SK-N-SH (cell line): ENCODE data around the gene G6PC1. TPM values are rescaled to one million over a fixed set of nuclear protein-coding genes. Genes with fewer than 3 reads are reported as not detected.
"Not testable (repeated sequence)": the region's sequence is repeated elsewhere in the genome, so short reads cannot be mapped to it uniquely, and the experiment has no call there.

ENCODE experiments used
- CTCF ChIA-PET: fragments of 300-600, 350-600 bp; formaldehyde crosslinking; extraction: SDS; loops from one replicate; lab custom pipeline; 2021; lab: Yijun Ruan, JAX
- POLR2A ChIA-PET: fragments of 350-600 bp; sonication (Branson Sonifier 250); formaldehyde crosslinking; extraction: SDS; loops from one replicate; lab custom pipeline; 2020; ENCODE audit warnings: antibody characterized with exemption, inconsistent platforms; lab: Yijun Ruan, JAX
- DNase-seq: peaks from one replicate; pipeline ENCODE4 v3.0.0; 2012
- H2AFZ ChIP-seq: fragments of 200-600 bp; sonication (generic); 2 replicates; pipeline ENCODE4 v1.8.1; 2016; ENCODE audit warnings: antibody characterized with exemption, mild to moderate bottlenecking, low read depth
- H3F3A ChIP-seq: fragments of 200-600 bp; sonication (generic); replicated peaks from 2 replicates; pipeline ENCODE3; 2016; ENCODE audit warnings: antibody characterized with exemption, mild to moderate bottlenecking; ENCODE audit not compliant: insufficient read depth
- H3K27ac ChIP-seq, 2 experiments: fragments of 200-500 bp in 1 of 2; fragments of 200-600 bp in 1 of 2; sonication (Bioruptor generic) in 1 of 2; sonication (generic), shearing (Covaris generic) in 1 of 2; 2 replicates each; pipeline versions ENCODE4 v1.5.1 to v1.6.1; 2014 to 2016; ENCODE audit warnings: low read depth in 2 of 2, inconsistent platforms in 1 of 2, low read length in 1 of 2, mild to moderate bottlenecking in 1 of 2, mixed read lengths in 1 of 2
- H3K27me3 ChIP-seq: fragments of 200-600 bp; sonication (generic), shearing (Covaris generic); 2 replicates; pipeline ENCODE4 v1.6.1; 2016; ENCODE audit warnings: mixed run types; ENCODE audit not compliant: insufficient read depth
- H3K36me3 ChIP-seq, 2 experiments: fragments of 200-500 bp in 1 of 2; fragments of 200-600 bp in 1 of 2; sonication (Bioruptor generic) in 1 of 2; sonication (generic) in 1 of 2; replicated peaks in 1 of 2; 2 replicates each; pipeline versions ENCODE3 to v1.5.1; 2014 to 2016; ENCODE audit warnings: low read length in 1 of 2, mild to moderate bottlenecking in 1 of 2; ENCODE audit not compliant: insufficient read depth in 2 of 2, control insufficient read depth in 1 of 2
- H3K4me1 ChIP-seq, 2 experiments: fragments of 200-500 bp in 1 of 2; fragments of 200-600 bp in 1 of 2; sonication (Bioruptor generic) in 1 of 2; sonication (generic), shearing (Covaris generic) in 1 of 2; 2 replicates each; pipeline versions ENCODE4 v1.5.1 to v1.6.1; 2014 to 2016; ENCODE audit warnings: low read depth in 1 of 2, low read length in 1 of 2, mixed run types in 1 of 2; ENCODE audit not compliant: insufficient read depth in 2 of 2, control insufficient read depth in 1 of 2
- H3K4me2 ChIP-seq: fragments of 200-600 bp; sonication (generic), shearing (Covaris generic); 2 replicates; pipeline ENCODE4 v1.6.1; 2017; ENCODE audit warnings: mixed run types
- H3K4me3 ChIP-seq, 2 experiments: fragments of 200-500 bp in 1 of 2; fragments of 200-600 bp in 1 of 2; sonication (Bioruptor generic) in 1 of 2; sonication (generic), shearing (Covaris generic) in 1 of 2; 2 replicates each; pipeline versions ENCODE4 v1.5.1 to v1.8.1; 2014 to 2016; ENCODE audit warnings: low read depth in 2 of 2, inconsistent platforms in 1 of 2, low read length in 1 of 2, mild to moderate bottlenecking in 1 of 2, mixed read lengths in 1 of 2, moderate library complexity in 1 of 2
- H3K79me2 ChIP-seq: fragments of 200-600 bp; sonication (generic); 2 replicates; pipeline ENCODE4 v1.8.1; 2017; ENCODE audit warnings: mild to moderate bottlenecking; ENCODE audit not compliant: insufficient read depth
- H3K9ac ChIP-seq: fragments of 200-600 bp; sonication (generic); 2 replicates; pipeline ENCODE4 v1.6.1; 2017; ENCODE audit warnings: mixed run types
- H3K9me2 ChIP-seq: fragments of 200-600 bp; sonication (generic); 2 replicates; pipeline ENCODE4 v1.6.1; 2017; ENCODE audit warnings: mixed run types
- H3K9me3 ChIP-seq: fragments of 200-600 bp; sonication (generic); 2 replicates; pipeline ENCODE4 v1.6.1; 2017; ENCODE audit warnings: mixed run types, mild to moderate bottlenecking, moderate library complexity
- H4K20me1 ChIP-seq: fragments of 200-600 bp; sonication (generic); 2 replicates; pipeline ENCODE4 v1.6.1; 2017; ENCODE audit warnings: mild to moderate bottlenecking, mixed run types; ENCODE audit not compliant: insufficient read depth
- FOXJ3 ChIP-seq: sonication (generic); formaldehyde crosslinking; IDR thresholded peaks from 2 replicates; pipeline ENCODE4 v1.5.1; 2020; ENCODE audit warnings: mild to moderate bottlenecking, missing genetic modification reagents
- FOXM1 ChIP-seq: IDR thresholded peaks from 2 replicates; pipeline ENCODE4 v1.4.0; 2012; ENCODE audit warnings: low read depth, mild to moderate bottlenecking
- NFIC ChIP-seq: IDR thresholded peaks from 2 replicates; pipeline ENCODE4 v1.4.0; 2012; ENCODE audit warnings: borderline replicate concordance
- PBX3 ChIP-seq: IDR thresholded peaks from 2 replicates; pipeline ENCODE4; 2012
- SIN3A ChIP-seq: IDR thresholded peaks from 2 replicates; pipeline ENCODE4 v1.6.1; 2012; ENCODE audit warnings: low read depth, mild to moderate bottlenecking, low read length, moderate library complexity, borderline replicate concordance
- TEAD4 ChIP-seq: IDR thresholded peaks from 2 replicates; pipeline ENCODE4 v1.4.0; 2012; ENCODE audit warnings: mild to moderate bottlenecking, borderline replicate concordance; ENCODE audit not compliant: insufficient read depth
- USF2 ChIP-seq: fragments of 150-350 bp; IDR thresholded peaks from 2 replicates; pipeline ENCODE4 v1.6.1; 2017; ENCODE audit warnings: antibody characterized with exemption, low read length, low read depth, borderline replicate concordance
- WGBS: methylation state at CpG from one replicate; pipeline ENCODE4 v1.1.6; 2017; ENCODE audit warnings: low lambda C conversion rate; 5-methylcytosine and 5-hydroxymethylcytosine counted together
- polyA plus RNA-seq, 3 experiments: library from polyadenylated mRNA; depleted of rRNA; stranded (reverse); fragments of >200 nt; gene quantifications; 2 replicates each; pipeline ENCODE4 v1.2.3, GENCODE V29; 2012

The G6PC1 gene
- polyA plus RNA-seq, 1 of the 3 experiments (the other 2 are of a cell fraction) = not detected

DNA sequence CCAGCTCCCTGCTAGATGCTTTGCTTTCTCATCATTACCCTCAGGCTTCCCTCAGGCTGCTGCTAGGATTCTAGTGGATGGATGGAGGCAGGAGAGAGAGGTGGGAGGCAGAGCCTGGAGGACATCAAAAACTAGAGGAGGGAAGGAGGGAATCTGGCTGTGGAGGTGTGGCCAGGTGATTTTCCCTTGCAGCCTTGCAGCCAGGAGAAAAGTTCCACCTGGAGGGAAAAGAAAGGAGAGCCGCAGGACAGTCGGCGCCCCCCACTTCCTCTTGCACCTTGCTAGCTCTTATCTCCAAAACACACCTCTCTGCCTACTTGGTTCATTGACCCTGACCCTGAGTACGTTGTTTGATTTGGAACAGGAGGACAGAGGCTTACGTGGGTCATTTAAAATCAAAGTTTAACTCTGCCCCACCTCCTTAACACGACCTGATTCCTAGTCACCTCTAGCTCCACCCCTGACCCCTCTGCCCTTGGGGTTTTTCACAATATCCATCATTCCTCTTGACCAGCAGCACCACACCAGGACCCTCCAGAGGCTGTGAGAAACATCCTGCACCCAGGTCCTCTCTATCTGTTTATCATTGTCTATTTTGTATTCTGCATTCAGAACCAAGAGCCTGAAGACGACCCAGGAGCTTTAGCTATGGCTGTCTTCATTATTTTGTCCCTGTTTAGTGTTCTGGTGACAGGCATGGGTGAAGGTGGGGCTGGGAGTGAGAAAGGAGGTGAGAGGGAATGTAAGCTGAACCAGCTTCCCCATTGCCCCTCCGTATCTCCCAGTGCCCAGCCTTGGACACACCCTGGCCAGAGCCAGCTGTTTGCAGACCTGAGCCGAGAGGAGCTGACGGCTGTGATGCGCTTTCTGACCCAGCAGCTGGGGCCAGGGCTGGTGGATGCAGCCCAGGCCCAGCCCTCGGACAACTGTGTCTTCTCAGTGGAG, 33.7 kb upstream of the G6PC1 start:
- H3K9me2 ChIP-seq = no peaks in the 10 kb centered on the region
- H3K9ac ChIP-seq = no peak overlapping the region
- peaks cover 40% of the 10 kb centered on the region for H3K27me3 ChIP-seq
- H3K36me3 ChIP-seq = no peaks in the 10 kb centered on the region
- no peak for DNase-seq
- peaks cover 6% of the 10 kb centered on the region for H3K9me3 ChIP-seq
- H3K79me2 ChIP-seq = no peaks in the 10 kb centered on the region
- WGBS = 36% methylated on average over 9 of the region's 12 CpGs
- H3K4me1 ChIP-seq = no peaks in the 10 kb centered on the region
- no peak overlapping the region for H3K4me2 ChIP-seq
- no peak overlapping the region for H3K27ac ChIP-seq
- ChIA-PET CTCF (no interaction called here), POLR2A (no interaction called here)
- no peak overlapping the region for H2AFZ ChIP-seq
- TF ChIP-seq USF2 (no peak), FOXM1 (no peak)
- H3K4me3 ChIP-seq = no peak overlapping the region
- no peaks in the 10 kb centered on the region for H4K20me1 ChIP-seq
- H3F3A ChIP-seq = no peaks in the 10 kb centered on the region

DNA sequence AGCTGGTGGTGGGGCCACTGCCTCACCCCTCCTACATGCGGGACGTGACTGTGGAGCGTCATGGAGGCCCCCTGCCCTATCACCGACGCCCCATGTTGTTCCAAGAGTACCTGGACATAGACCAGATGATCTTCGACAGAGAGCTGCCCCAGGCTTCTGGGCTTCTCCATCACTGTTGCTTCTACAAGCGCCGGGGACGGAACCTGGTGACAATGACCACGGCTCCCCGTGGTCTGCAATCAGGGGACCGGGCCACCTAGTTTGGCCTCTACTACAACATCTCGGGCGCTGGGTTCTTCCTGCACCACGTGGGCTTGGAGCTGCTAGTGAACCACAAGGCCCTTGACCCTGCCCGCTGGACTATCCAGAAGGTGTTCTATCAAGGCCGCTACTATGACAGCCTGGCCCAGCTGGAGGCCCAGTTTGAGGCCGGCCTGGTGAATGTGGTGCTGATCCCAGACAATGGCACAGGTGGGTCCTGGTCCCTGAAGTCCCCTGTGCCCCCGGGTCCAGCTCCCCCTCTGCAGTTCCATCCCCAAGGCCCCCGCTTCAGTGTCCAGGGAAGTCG, 32.8 kb upstream of the G6PC1 start:
- DNase-seq, H3K4me2 ChIP-seq, H3K79me2 ChIP-seq, H3F3A ChIP-seq, H3K36me3 ChIP-seq, CTCF ChIA-PET, H3K9me2 ChIP-seq, H3K9ac ChIP-seq, H2AFZ ChIP-seq, H3K9me3 ChIP-seq, H3K27ac ChIP-seq, H3K4me3 ChIP-seq, H4K20me1 ChIP-seq, H3K4me1 ChIP-seq, POLR2A ChIA-PET: not testable (repeated sequence)
- peaks cover 49% of the 10 kb centered on the region for H3K27me3 ChIP-seq
- 27% methylated on average over 4 of the region's 21 CpGs for WGBS

GRCh38 chr17:42868338-42868737, 32.3 kb upstream of the G6PC1 start:
- Histone ChIP-seq H3K9me3 (peaks cover 6% of the 10 kb centered on the region), H3K9ac (no peak overlapping the region), H3K36me3 (no peaks in the 10 kb centered on the region), H3K79me2 (no peaks in the 10 kb centered on the region), H4K20me1 (no peaks in the 10 kb centered on the region), H3K27me3 (peaks cover 52% of the 10 kb centered on the region), H2AFZ (no peak overlapping the region), H3K4me2 (no peak overlapping the region), H3K27ac (no peak overlapping the region), H3F3A (no peaks in the 10 kb centered on the region), H3K4me3 (no peak overlapping the region), H3K4me1 (no peaks in the 10 kb centered on the region), H3K9me2 (no peaks in the 10 kb centered on the region)
- ChIA-PET CTCF (no interaction called here), POLR2A (no interaction called here)
- TF ChIP-seq FOXJ3 (CRISPR knock-in tag) (no peak), PBX3 (no peak), TEAD4 (no peak), FOXM1 (no peak), NFIC (no peak), SIN3A (no peak)
- DNase-seq = no peak
- 70% methylated on average over 9 of the region's 12 CpGs for WGBS
